Smooth muscle cell of the coronary artery (primary cell): ENCODE data around the gene KRTAP4-7. TPM values are rescaled to one million over a fixed set of nuclear protein-coding genes. Genes with fewer than 3 reads are reported as not detected.

Experiments
- total RNA-seq: library from RNA; depleted of rRNA; stranded (reverse); fragments of >200 nt; gene quantifications from 2 replicates; pipeline ENCODE4 v1.2.3, GENCODE V29; 2014; ENCODE audit warnings: low replicate concordance

Gene KRTAP4-7
- not detected in 2 replicates for total RNA-seq

GRCh38 chr17:41084100-41084856 lies at the start of gene KRTAP4-7:
Gene KRTAP4-7 (plus strand): TSS chr17:41084150. CDS start chr17:41084207, 57 bp downstream.

DNA sequence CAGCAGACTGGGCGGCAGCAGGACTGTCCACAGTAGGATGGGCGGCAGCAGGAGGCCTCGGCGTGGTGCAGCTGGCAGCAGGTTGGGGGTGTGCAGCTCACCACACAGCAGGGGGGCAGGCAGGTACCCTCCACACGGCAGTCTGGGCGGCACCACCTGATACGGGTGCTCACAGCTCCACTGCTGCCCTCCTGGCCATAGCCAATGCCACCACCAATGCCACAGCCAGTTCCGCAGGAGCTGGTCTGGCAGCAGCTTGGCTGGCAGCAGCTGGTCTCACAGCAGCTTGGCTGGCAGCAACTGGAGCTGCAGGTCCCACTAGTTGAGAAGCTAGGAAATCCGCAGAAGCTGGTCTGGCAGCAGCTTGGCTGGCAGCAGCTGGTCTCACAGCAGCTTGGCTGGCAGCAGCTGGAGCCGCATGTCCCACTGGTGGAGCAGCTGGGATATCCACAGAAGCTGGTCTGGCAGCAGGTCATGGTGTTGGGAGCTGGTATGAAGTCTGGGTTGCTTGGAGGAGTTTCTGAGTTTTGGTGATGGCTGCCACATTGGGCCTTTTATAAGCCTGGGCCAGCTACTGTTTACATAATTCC lies 49.5 kb upstream of the KRTAP4-7 start, which contains the start of gene KRTAP1-3:
Gene KRTAP1-3, minus strand, starts transcription at position 529 of the 590 bp plus-strand sequence. Its CDS starts 53 bp downstream, at position 476.

DNA sequence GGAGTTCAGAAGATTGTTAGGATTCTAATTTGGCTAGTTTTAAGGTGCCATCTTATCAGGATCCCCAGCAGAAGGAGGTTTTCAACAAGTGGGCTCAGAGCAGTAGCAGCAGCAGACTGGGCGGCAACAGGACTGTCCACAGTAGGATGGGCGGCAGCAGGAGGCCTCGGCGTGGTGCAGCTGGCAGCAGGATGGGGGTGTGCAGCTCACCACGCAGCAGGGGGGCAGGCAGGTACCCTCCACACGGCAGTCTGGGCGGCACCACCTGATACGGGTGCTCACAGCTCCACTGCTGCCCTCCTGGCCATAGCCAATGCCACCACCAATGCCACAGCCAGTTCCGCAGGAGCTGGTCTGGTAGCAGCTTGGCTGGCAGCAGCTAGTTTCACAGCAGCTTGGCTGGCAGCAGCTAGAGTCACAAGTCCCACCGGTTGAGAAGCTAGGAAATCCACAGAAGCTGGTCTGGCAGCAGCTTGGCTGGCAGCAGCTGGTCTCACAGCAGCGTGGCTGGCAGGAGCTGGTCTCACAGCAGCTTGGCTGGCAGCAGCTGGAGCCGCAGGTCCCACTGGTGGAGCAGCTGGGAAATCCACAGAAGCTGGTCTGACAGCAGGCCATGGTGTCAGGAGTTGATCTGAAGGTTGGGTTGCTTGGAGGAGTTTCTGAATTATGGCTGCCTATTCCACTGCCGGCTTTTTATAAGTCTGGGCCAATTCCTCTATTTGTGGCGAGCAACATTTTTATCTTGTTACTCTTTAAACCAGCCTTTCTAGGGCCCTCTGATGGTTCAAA lies 43.0 kb upstream of the KRTAP4-7 start, which contains the start of gene KRTAP1-1:
Gene KRTAP1-1, minus strand, starts transcription at position 668 of the 789 bp plus-strand sequence. Its CDS starts 53 bp downstream, at position 615.

DNA sequence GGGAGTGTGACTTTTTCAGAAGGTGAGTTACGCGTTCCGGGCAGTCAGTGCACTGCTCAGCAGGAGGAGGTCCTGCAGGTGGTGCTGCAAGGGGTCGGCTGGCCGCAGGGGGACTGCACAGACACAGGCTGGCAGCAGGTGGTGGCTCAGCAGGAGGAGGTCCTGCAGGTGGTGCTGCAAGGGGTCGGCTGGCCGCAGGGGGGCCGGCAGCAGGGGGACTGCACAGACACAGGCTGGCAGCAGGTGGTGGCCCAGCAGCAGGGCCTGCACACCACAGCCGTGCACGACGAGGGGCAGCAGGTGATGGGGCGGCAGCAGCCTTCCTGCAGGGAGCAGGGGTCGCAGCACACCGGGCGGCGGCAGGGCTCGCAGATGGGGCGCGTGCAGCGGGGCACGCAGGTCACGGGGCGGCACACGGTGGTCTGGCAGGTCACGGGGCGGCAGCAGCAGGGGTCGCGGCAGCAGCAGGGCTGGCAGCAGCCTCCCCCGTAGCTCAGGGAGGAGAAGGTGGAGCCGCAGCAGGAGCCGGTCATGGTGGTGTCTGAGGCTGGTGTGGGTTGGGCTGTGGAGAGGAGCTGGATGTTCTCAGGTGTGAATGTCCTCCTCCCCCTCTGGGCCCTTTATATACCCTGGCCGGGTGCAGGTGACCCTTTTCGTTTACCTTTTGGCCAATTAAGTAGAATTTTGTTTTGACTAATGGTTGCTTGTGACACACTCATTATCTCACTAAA lies 37.0 kb upstream of the KRTAP4-7 start, which contains the start of gene KRTAP2-1:
Gene KRTAP2-1, minus strand, starts transcription at position 582 of the 731 bp plus-strand sequence. Its CDS starts 49 bp downstream, at position 533.

DNA sequence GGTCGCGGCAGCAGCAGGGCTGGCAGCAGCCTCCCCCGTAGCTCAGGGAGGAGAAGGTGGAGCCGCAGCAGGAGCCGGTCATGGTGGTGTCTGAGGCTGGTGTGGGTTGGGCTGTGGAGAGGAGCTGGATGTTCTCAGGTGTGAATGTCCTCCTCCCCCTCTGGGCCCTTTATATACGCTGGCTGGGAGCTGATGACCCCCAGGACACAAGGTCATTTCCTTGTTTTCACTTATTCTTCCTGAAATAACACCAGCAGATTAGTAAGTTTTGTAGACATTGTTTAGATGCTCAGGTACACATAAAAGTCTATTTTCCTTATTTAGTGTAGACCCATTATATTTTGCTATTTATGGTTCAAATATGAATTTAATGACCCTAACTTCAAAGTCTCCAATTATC lies 28.8 kb upstream of the KRTAP4-7 start, which contains the start of gene KRTAP2-2:
Gene KRTAP2-2, minus strand, starts transcription at position 101 of the 400 bp plus-strand sequence. Its CDS starts 19 bp downstream, at position 82.

GRCh38 chr17:41060052-41060604 lies 23.8 kb upstream of the KRTAP4-7 start, which contains the start of gene KRTAP2-3:
Gene KRTAP2-3 (minus strand): TSS chr17:41060114. CDS start chr17:41060050, 64 bp downstream.

DNA sequence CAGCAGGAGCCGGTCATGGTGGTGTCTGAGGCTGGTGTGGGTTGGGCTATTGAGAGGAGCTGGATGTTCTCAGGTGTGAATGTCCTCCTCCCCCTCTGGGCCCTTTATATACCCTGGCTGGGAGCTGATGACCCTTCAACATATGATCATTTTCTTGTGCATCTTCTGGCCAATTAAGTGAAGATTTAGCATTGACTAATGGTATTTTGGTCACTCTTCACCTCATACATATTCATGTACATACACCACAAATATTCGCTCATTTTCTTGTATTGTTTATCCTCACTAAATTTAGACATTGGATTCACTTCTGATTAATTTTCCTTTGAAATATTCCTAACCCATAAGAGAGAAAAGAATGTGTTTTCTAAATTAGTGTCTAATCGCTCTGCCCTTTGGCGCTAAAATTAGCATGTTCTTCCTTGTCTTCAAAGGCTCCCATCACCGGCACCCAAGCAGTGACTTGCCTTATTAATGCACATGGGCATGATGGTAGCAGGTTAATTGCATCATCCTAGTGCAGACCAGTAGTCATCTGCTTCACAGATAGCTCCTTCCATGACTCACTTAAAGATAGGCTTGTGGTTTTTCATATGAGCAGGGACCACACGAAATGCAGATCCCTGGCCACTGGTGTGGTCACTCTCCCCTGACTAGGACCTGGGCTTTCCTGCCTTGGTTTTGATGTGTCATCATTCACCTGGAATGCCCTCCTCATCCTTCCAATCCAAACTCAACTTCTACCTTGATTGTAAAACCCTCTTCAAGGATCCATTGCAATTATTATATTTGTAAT lies 17.9 kb upstream of the KRTAP4-7 start, which contains the start of gene KRTAP2-4:
Gene KRTAP2-4, minus strand, starts transcription at position 51 of the 796 bp plus-strand sequence. Its CDS starts 34 bp downstream, at position 17.

GRCh38 chr17:41098042-41098441 lies 14.1 kb downstream of the KRTAP4-7 start, which contains the start of gene KRTAP4-8:
Gene KRTAP4-8 (minus strand): TSS chr17:41098142. CDS start chr17:41098084, 58 bp downstream.

DNA sequence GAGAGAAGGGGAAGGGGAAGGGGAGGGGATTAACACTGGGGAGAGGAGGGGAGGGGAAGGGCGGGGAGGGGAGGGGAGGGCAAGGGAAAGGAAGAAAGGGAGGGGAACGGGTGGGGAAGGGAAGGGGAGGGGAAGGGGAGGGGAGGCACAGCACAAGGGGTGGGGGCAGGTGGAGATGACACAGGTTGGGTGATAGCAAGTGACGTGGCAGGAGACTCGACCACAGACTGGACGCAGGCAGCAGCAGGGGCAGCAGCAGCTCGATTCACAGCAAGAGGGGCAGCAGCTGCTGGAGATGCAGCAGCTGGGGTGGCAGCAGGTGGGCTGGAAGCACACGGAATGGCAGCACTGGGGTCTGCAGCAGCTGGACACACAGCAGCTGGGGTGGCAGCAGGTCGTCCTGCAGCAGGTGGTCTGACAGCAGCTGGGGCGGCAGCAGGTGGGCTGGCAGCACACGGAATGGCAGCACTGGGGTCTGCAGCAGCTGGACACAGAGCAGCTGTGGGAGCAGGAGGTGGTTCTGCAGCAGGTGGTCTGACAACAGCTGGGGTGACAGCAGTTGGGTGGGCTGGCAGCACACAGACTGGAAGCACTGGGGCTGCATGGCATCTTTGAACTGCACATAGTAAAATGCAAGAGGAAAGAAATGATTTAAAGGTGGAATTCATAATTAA lies 17.8 kb downstream of the KRTAP4-7 start, which contains the start of gene KRTAP4-16:
Gene KRTAP4-16, minus strand, starts transcription at position 624 of the 674 bp plus-strand sequence. Its CDS starts 0 bp downstream, at position 624.

DNA sequence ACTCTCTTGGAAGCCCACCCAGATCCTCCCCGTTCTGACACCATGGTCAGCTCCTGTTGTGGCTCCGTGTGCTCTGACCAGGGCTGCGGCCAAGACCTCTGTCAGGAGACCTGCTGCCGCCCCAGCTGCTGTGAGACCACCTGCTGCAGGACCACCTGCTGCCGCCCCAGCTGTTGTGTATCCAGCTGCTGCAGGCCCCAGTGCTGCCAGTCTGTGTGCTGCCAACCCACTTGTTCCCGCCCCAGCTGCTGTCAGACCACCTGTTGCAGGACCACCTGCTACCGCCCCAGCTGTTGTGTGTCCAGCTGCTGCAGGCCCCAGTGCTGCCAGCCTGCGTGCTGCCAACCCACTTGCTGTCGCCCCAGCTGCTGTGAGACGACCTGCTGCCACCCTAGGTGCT lies 21.4 kb downstream of the KRTAP4-7 start, which contains the start of gene KRTAP4-9:
Gene KRTAP4-9, plus strand, starts transcription at position 43 of the 400 bp plus-strand sequence. Its CDS starts 0 bp downstream, at position 43.

GRCh38 chr17:41117846-41118386 lies 34.0 kb downstream of the KRTAP4-7 start, which contains the start of gene KRTAP4-11:
Gene KRTAP4-11 (minus strand): TSS chr17:41118373. CDS start chr17:41118315, 58 bp downstream.

DNA sequence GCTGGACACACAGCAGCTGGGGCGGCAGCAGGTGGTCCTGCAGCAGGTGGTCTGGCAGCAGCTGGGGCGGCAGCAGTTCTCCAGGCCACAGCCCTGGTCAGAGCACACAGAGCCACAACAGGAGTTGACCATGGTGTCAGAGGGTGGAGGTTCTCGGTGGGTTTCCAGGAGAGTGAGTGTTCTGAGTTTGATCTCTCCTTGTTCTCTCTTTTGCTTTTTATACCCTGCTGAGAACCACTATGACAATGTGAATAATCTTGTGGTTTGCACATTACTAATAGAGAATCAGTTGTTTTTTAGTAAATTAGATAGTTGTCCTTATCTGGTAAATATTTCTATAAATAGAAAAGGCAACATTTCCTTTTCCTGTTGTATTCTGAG lies 40.0 kb downstream of the KRTAP4-7 start, which contains the start of gene KRTAP4-12:
Gene KRTAP4-12, minus strand, starts transcription at position 192 of the 381 bp plus-strand sequence. Its CDS starts 60 bp downstream, at position 132.

Other genes with a start within 250 kb of the KRTAP4-7 start
- gene KRT12, start 216.9 kb upstream of the KRTAP4-7 start, total RNA-seq = under 0.01 TPM in 1 of 2 replicates, not detected in the other
- not detected in 2 replicates for gene KRT20, start 198.9 kb upstream of the KRTAP4-7 start, total RNA-seq
- gene KRT23, start 146.5 kb upstream of the KRTAP4-7 start, total RNA-seq = not detected in 2 replicates
- gene KRT39, start 117.2 kb upstream of the KRTAP4-7 start, total RNA-seq = 0.12 TPM in 1 of 2 replicates, not detected in the other
- gene KRT40, start 99.8 kb upstream of the KRTAP4-7 start, total RNA-seq = not detected in 2 replicates
- gene KRTAP3-3, start 90.0 kb upstream of the KRTAP4-7 start, total RNA-seq = not detected in 2 replicates
- not detected in 2 replicates for gene KRTAP3-2, start 84.2 kb upstream of the KRTAP4-7 start, total RNA-seq
- gene KRTAP3-1, start 75.0 kb upstream of the KRTAP4-7 start, total RNA-seq = not detected in 2 replicates
- not detected in 2 replicates for gene KRTAP1-5, start 56.9 kb upstream of the KRTAP4-7 start, total RNA-seq
- gene KRTAP1-4, start 54.0 kb upstream of the KRTAP4-7 start, total RNA-seq = not detected in 2 replicates
- not detected in 2 replicates for gene KRTAP1-3, start 49.3 kb upstream of the KRTAP4-7 start, total RNA-seq
- not detected in 2 replicates for gene KRTAP1-1, start 42.7 kb upstream of the KRTAP4-7 start, total RNA-seq
- gene KRTAP2-1, start 36.8 kb upstream of the KRTAP4-7 start, total RNA-seq = not detected in 2 replicates
- not detected in 2 replicates for gene KRTAP2-2, start 28.9 kb upstream of the KRTAP4-7 start, total RNA-seq
- gene KRTAP2-3, start 24.0 kb upstream of the KRTAP4-7 start, total RNA-seq = not detected in 2 replicates
- not detected in 2 replicates for gene KRTAP2-4, start 18.3 kb upstream of the KRTAP4-7 start, total RNA-seq
- not detected in 2 replicates for gene KRTAP4-8, start 14.0 kb downstream of the KRTAP4-7 start, total RNA-seq
- not detected in 2 replicates for gene KRTAP4-16, start 18.1 kb downstream of the KRTAP4-7 start, total RNA-seq
- gene KRTAP4-9, start 21.2 kb downstream of the KRTAP4-7 start, total RNA-seq = not detected in 2 replicates
- not detected in 2 replicates for gene KRTAP4-11, start 34.2 kb downstream of the KRTAP4-7 start, total RNA-seq
- not detected in 2 replicates for gene KRTAP4-12, start 40.0 kb downstream of the KRTAP4-7 start, total RNA-seq
- gene KRTAP4-6, start 56.4 kb downstream of the KRTAP4-7 start, total RNA-seq = not detected in 2 replicates
- gene KRTAP4-5, start 65.7 kb downstream of the KRTAP4-7 start, total RNA-seq = not detected in 2 replicates
- gene KRTAP4-4, start 76.6 kb downstream of the KRTAP4-7 start, total RNA-seq = not detected in 2 replicates
- not detected in 2 replicates for gene KRTAP4-3, start 84.1 kb downstream of the KRTAP4-7 start, total RNA-seq
- not detected in 2 replicates for gene KRTAP4-2, start 94.1 kb downstream of the KRTAP4-7 start, total RNA-seq
- not detected in 2 replicates for gene KRTAP4-1, start 100.8 kb downstream of the KRTAP4-7 start, total RNA-seq
- gene KRTAP9-1, start 105.7 kb downstream of the KRTAP4-7 start, total RNA-seq = not detected in 2 replicates
- gene KRTAP9-2, start 142.5 kb downstream of the KRTAP4-7 start, total RNA-seq = not detected in 2 replicates
- not detected in 2 replicates for gene KRTAP9-3, start 148.3 kb downstream of the KRTAP4-7 start, total RNA-seq
- not detected in 2 replicates for gene KRTAP9-8, start 153.8 kb downstream of the KRTAP4-7 start, total RNA-seq
- gene KRTAP9-4, start 165.5 kb downstream of the KRTAP4-7 start, total RNA-seq = not detected in 2 replicates
- not detected in 2 replicates for gene KRTAP9-9, start 171.2 kb downstream of the KRTAP4-7 start, total RNA-seq
- gene KRTAP9-6, start 181.2 kb downstream of the KRTAP4-7 start, total RNA-seq = not detected in 2 replicates
- gene KRTAP9-7, start 191.5 kb downstream of the KRTAP4-7 start, total RNA-seq = not detected in 2 replicates
- not detected in 2 replicates for gene KRTAP29-1, start 218.7 kb downstream of the KRTAP4-7 start, total RNA-seq
- gene KRTAP16-1, start 225.2 kb downstream of the KRTAP4-7 start, total RNA-seq = not detected in 2 replicates
- not detected in 2 replicates for gene KRTAP17-1, start 231.6 kb downstream of the KRTAP4-7 start, total RNA-seq